ENCODE data around the gene ITPR2.

GRCh38 chr12:26338586-26339572 lies 494.1 kb downstream of the ITPR2 start:
- no peak for TF ChIP-seq CTCF (IDR thresholded peaks at IDR 0.05)
- TF ChIP-seq POLR2A (IDR thresholded peaks at IDR 0.05), result no peak

All from Peyer's patch (tissue), 4 donors.